Measurements from ENCODE around the gene ATP7B. TPM values are rescaled to one million over a fixed set of nuclear protein-coding genes. Genes with fewer than 3 reads are reported as not detected.
"Not testable (repeated sequence)": the region's sequence is repeated elsewhere in the genome, so short reads cannot be mapped to it uniquely, and the experiment has no call there.

Gene ATP7B
- total RNA-seq, 1 donor from 2014 or later, result 5.8 TPM

DNA sequence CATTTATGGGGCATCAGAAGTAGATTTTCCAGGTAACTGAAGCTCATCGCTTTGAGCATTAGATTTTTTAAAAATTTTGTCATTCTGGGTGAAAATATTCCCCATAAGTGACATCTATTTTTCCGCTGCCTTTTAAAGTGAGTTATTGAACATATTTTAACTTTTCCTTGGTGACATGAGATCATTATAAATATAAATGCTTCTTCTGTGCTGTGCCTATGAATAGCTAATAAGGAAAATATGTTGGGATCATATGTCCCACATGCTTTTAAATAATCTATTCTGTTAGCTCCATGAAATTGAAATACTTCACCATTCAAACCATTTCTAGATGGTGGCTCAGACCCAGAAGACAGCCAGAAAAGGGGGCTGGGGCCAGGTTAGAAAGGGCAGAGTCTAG lies 14.1 kb downstream of the ATP7B start:
- H3K4me3 ChIP-seq, result no peak overlapping the region
- DNase-seq (no peak), ATAC-seq (no peak)
- intact Hi-C loops (cut with DNase I), result loop anchor here (10.0 kb wide), 1 partner anchor 128 kb away; the partner anchor contains the start of gene NEK5
- TF ChIP-seq, protein P1, sequence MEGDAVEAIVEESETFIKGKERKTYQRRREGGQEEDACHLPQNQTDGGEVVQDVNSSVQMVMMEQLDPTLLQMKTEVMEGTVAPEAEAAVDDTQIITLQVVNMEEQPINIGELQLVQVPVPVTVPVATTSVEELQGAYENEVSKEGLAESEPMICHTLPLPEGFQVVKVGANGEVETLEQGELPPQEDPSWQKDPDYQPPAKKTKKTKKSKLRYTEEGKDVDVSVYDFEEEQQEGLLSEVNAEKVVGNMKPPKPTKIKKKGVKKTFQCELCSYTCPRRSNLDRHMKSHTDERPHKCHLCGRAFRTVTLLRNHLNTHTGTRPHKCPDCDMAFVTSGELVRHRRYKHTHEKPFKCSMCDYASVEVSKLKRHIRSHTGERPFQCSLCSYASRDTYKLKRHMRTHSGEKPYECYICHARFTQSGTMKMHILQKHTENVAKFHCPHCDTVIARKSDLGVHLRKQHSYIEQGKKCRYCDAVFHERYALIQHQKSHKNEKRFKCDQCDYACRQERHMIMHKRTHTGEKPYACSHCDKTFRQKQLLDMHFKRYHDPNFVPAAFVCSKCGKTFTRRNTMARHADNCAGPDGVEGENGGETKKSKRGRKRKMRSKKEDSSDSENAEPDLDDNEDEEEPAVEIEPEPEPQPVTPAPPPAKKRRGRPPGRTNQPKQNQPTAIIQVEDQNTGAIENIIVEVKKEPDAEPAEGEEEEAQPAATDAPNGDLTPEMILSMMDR (IDR thresholded peaks at IDR 0.05), result no peak
- H3K9me3 ChIP-seq, result no peaks in the 10 kb centered on the region
- no peak overlapping the region for H3K27ac ChIP-seq
- no peaks in the 10 kb centered on the region for H3K27me3 ChIP-seq
- H3K4me1 ChIP-seq, result peaks cover 10% of the 10 kb centered on the region
- H3K36me3 ChIP-seq, result no peaks in the 10 kb centered on the region

GRCh38 chr13:51996641-51997040 lies 14.6 kb downstream of the ATP7B start:
- Histone ChIP-seq H3K27me3 (no peaks in the 10 kb centered on the region), H3K4me3 (no peak overlapping the region), H3K4me1 (peaks cover 10% of the 10 kb centered on the region), H3K9me3 (no peaks in the 10 kb centered on the region), H3K27ac (no peak overlapping the region), H3K36me3 (no peaks in the 10 kb centered on the region)
- intact Hi-C loops (cut with DNase I), result loop anchor here (10.0 kb wide), 1 partner anchor 128 kb away; the partner anchor contains the start of gene NEK5
- DNase-seq, result no peak
- TF ChIP-seq, protein P1 (IDR thresholded peaks at IDR 0.05), result no peak
- no peak for ATAC-seq

DNA sequence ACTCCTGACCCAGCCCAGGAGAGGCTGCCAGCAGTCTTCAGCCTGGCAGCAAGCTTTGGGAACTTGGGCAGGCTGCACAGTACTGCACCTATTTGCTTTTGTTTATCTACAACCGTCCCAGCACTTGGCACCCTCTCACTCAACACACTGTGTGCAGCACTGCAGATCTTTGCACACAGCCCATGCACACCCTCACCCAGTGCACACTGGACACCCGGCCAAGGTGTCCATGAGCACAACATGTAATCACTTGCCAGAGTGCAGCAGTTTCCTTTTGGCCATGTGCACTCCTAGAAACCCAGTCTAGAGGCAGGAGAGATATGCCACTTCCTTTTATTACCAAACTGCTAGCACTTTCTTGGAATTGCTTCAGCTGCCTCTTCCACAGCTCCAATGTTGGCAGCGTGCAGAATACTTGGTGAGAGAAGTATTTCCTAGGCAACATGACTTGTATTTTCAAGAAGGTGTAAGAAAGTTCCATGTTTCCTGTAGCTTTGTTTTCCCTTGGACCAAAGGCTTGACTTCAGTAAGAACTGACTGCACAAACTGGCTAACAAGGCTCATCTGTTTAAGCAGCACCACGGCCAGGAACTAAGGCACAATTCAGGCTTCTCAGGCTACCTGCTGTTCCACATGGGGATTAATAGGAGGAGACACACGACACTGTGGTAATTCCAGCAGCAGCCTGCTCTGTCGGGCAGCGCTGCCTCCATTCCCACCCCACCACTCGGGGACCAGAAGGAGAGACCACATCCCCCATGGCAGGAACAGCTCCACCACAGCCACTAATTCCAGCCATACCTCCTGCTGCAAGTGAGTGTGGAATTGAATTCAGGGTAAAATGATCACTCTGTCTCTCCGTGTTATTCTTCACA lies 15.3 kb downstream of the ATP7B start:
- ATAC-seq (peak; percentile 81), DNase-seq (no peak)
- intact Hi-C loops (cut with DNase I), result loop anchor here (10.0 kb wide), 1 partner anchor 129 kb away; the partner anchor contains the start of gene NEK5
- no peaks in the 10 kb centered on the region for H3K9me3 ChIP-seq
- no peaks in the 10 kb centered on the region for H3K36me3 ChIP-seq
- no peak overlapping the region for H3K4me3 ChIP-seq
- no peaks in the 10 kb centered on the region for H3K27me3 ChIP-seq
- peaks cover 10% of the 10 kb centered on the region for H3K4me1 ChIP-seq
- peak overlapping the region; percentile 37 for H3K27ac ChIP-seq
- TF ChIP-seq, protein P1 (IDR thresholded peaks at IDR 0.05), result no peak

DNA sequence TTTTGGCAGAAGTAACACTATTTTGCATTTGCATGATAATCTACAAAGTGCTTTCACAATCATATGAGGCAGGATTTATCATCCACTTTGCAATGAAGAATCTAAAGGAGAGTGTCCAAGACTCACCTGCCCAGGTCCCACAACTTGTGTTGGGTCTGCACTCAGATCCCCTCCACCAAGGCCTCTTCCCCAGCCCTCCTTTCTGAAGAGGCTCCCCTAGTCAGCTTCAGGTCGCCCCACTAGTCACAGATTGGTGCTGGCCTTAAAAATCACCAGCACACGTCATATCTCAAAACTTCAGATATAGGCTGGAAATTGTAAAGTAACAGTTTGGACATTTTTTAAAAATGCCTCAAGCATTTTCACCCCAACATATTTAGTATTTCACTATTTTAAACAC lies 17.5 kb downstream of the ATP7B start:
- Histone ChIP-seq H3K27me3 (no peaks in the 10 kb centered on the region), H3K36me3 (no peaks in the 10 kb centered on the region), H3K4me3 (no peak overlapping the region), H3K9me3 (no peaks in the 10 kb centered on the region), H3K4me1 (peaks cover 10% of the 10 kb centered on the region), H3K27ac (no peak overlapping the region)
- intact Hi-C loops (cut with DNase I), result loop anchor here (10.0 kb wide), 1 partner anchor 131 kb away; the partner anchor contains the start of gene NEK5
- ATAC-seq (no peak), DNase-seq (no peak)
- TF ChIP-seq, protein P1 (IDR thresholded peaks at IDR 0.05), result no peak

DNA sequence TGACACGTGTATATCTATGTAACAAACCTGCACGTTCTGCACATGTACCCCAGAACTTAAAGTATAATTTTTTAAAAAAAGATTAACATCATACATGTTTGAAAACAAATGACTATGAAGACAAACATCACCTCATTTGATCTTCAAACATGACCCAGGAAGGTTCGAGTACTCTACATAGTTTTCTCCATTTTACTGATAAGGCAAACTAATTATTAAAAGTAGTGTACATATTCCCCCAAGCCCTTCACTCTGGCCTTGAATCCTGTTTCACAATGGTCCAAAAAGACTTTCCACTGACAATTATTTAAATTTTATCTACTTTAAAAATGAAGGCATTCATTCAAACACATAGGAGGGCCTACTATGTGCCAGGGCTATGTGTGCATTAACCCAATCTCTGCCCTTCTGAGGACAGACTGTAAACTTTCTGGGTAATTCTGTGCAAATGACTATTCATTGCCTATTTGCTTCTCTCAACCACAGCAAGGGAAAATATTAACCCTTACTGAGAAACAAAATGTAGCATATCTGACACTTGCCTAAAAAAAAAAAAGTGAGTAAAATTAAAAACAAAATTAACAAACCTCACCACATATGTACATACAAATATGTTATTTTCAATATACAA lies 22.1 kb downstream of the ATP7B start:
- Histone ChIP-seq H3K9me3 (no peaks in the 10 kb centered on the region), H3K4me1 (no peaks in the 10 kb centered on the region), H3K27ac (no peak overlapping the region), H3K36me3 (no peaks in the 10 kb centered on the region), H3K4me3 (no peak overlapping the region), H3K27me3 (no peaks in the 10 kb centered on the region)
- no peak for DNase-seq
- no peak for ATAC-seq
- intact Hi-C loops (cut with DNase I), result no loop called here
- TF ChIP-seq, protein P1 (IDR thresholded peaks at IDR 0.05), result no peak

- H3K27me3 ChIP-seq; intact Hi-C loops (cut with DNase I); H3K27ac ChIP-seq; DNase-seq; H3K4me1 ChIP-seq; H3K36me3 ChIP-seq; H3K9me3 ChIP-seq; H3K4me3 ChIP-seq; ATAC-seq: not testable (repeated sequence)
Measured at GRCh38 chr13:51984904-51985303, 26.3 kb downstream of the ATP7B start.

GRCh38 chr13:51983292-51983691 lies 28.0 kb downstream of the ATP7B start:
- DNase-seq; H3K27ac ChIP-seq; H3K9me3 ChIP-seq; ATAC-seq; H3K27me3 ChIP-seq; H3K4me1 ChIP-seq; intact Hi-C loops (cut with DNase I); H3K36me3 ChIP-seq; H3K4me3 ChIP-seq: not testable (repeated sequence)

All from upper lobe of right lung (tissue), 1 donor.